ENCODE results near the gene TRAF3IP3. TPM values are rescaled to one million over a fixed set of nuclear protein-coding genes. Genes with fewer than 3 reads are reported as not detected.

Gene TRAF3IP3
- total RNA-seq, 4 donors from 2014 or later = 1.6 to 3.1 (median 2.0) TPM; not detected in 1

- H3K27ac ChIP-seq = no peak overlapping the region
- WGBS = 86% methylated on average over 3 of the region's 3 CpGs
- no peaks in the 10 kb centered on the region for H3K9me3 ChIP-seq
- DNase-seq (ENCODE audit: low spot score in 2 of 2) = no peak
- H3K36me3 ChIP-seq = no peaks in the 10 kb centered on the region
- H3K4me1 ChIP-seq = peaks cover 9% of the 10 kb centered on the region
- no peaks in the 10 kb centered on the region for H3K27me3 ChIP-seq
- TF ChIP-seq EP300 (IDR thresholded peaks at IDR 0.05) (no peak), CTCF (IDR thresholded peaks at IDR 0.05) (no peak), POLR2A (IDR thresholded peaks at IDR 0.05) (no peak), POLR2AphosphoS5 (IDR thresholded peaks at IDR 0.05) (no peak)
- H3K4me3 ChIP-seq = no peak overlapping the region
Measured at GRCh38 chr1:209727785-209728184, 28.1 kb upstream of the TRAF3IP3 start.

- Histone ChIP-seq H3K9me3 (no peaks in the 10 kb centered on the region), H3K27me3 (no peaks in the 10 kb centered on the region), H3K27ac (no peak overlapping the region), H3K4me3 (no peak overlapping the region), H3K36me3 (no peaks in the 10 kb centered on the region), H3K4me1 (peaks cover 8% of the 10 kb centered on the region)
- no peak for DNase-seq (ENCODE audit: low spot score in 2 of 2)
- 56% methylated on average over 1 of the region's 1 CpG for WGBS
- TF ChIP-seq EP300 (IDR thresholded peaks at IDR 0.05) (no peak), CTCF (IDR thresholded peaks at IDR 0.05) (no peak), POLR2A (IDR thresholded peaks at IDR 0.05) (no peak), POLR2AphosphoS5 (IDR thresholded peaks at IDR 0.05) (no peak)
Measured at GRCh38 chr1:209728466-209728865, 27.4 kb upstream of the TRAF3IP3 start.

- Histone ChIP-seq H3K36me3 (no peaks in the 10 kb centered on the region), H3K4me1 (peaks cover 9% of the 10 kb centered on the region), H3K27ac (no peak overlapping the region), H3K27me3 (no peaks in the 10 kb centered on the region), H3K4me3 (no peak overlapping the region), H3K9me3 (no peaks in the 10 kb centered on the region)
- WGBS = 69% methylated on average over 1 of the region's 1 CpG
- no peak for DNase-seq (ENCODE audit: low spot score in 2 of 2)
- TF ChIP-seq POLR2AphosphoS5 (IDR thresholded peaks at IDR 0.05) (no peak), CTCF (IDR thresholded peaks at IDR 0.05) (no peak), EP300 (IDR thresholded peaks at IDR 0.05) (no peak), POLR2A (IDR thresholded peaks at IDR 0.05) (no peak)
Measured at GRCh38 chr1:209729436-209729835, 26.4 kb upstream of the TRAF3IP3 start.

- H3K27me3 ChIP-seq = no peaks in the 10 kb centered on the region
- H3K4me1 ChIP-seq = peaks cover 9% of the 10 kb centered on the region
- TF ChIP-seq CTCF (IDR thresholded peaks at IDR 0.05) = no peak
- no peak for TF ChIP-seq EP300 (IDR thresholded peaks at IDR 0.05)
- no peak for TF ChIP-seq POLR2AphosphoS5 (IDR thresholded peaks at IDR 0.05)
- TF ChIP-seq POLR2A (IDR thresholded peaks at IDR 0.05) = no peak
- no peak overlapping the region for H3K27ac ChIP-seq
- DNase-seq (ENCODE audit: low spot score in 2 of 2) = no peak
- no peaks in the 10 kb centered on the region for H3K36me3 ChIP-seq
- no peaks in the 10 kb centered on the region for H3K9me3 ChIP-seq
- 94% methylated on average over 1 of the region's 1 CpG for WGBS
- no peak overlapping the region for H3K4me3 ChIP-seq
Measured at GRCh38 chr1:209732725-209733124, 23.1 kb upstream of the TRAF3IP3 start.

- no peak overlapping the region for H3K4me3 ChIP-seq
- no peak for DNase-seq (ENCODE audit: low spot score in 2 of 2)
- 61% methylated on average over 3 of the region's 3 CpGs for WGBS
- TF ChIP-seq POLR2AphosphoS5 (IDR thresholded peaks at IDR 0.05) (peak in 2 of 3 donors; percentile 34 to 53), POLR2A (IDR thresholded peaks at IDR 0.05) (no peak)
- H3K9me3 ChIP-seq = no peaks in the 10 kb centered on the region
- H3K27ac ChIP-seq = peak overlapping the region; percentile 56
- H3K27me3 ChIP-seq = no peaks in the 10 kb centered on the region
- H3K4me1 ChIP-seq = peaks cover 9% of the 10 kb centered on the region
- H3K36me3 ChIP-seq = no peaks in the 10 kb centered on the region
Measured at GRCh38 chr1:209733409-209734192, 22.3 kb upstream of the TRAF3IP3 start.
